GM21528 (cell line): Measurements from ENCODE around the gene SPEN.
"Not testable (repeated sequence)": the region's sequence is repeated elsewhere in the genome, so short reads cannot be mapped to it uniquely, and the experiment has no call there.

Experiments used
- ATAC-seq: cut with Tn5 transposase; IDR thresholded peaks from one replicate; pipeline ENCODE4 v1.9.1; 2021; ENCODE audit warnings: mild to moderate bottlenecking, moderate library complexity; ENCODE audit not compliant: unreplicated experiment, low FRiP score

Gene SPEN

DNA sequence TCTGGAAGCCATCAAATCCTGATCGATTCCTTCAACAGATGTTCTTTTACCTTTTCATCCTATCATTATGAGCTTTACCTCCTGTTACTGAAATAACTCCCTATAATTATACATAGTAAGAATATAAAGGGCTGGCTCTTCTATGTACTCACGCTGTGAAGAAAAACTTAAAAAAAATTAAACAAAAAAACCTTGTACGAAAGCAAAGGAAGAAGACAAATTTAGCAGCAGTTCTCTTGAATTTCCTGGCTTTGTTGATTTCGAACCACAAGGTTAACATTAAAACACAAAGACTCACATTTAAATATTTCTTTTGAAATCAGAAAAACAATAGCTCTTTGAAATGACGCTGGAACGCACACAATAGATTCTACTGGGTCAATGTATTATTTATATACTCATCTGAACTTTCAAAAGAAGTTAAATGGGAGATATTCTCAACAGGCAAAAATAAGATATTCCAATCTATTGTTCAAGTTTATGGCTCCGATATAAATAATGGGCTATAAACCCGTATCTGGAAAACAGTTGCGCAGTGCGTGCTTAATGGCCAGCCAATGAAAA, 13.6 kb upstream of the SPEN start:
- ATAC-seq = no peak

- ATAC-seq = peak; percentile 46
These were observed 12.9 kb upstream of the SPEN start for GRCh38 chr1:15834406-15835204.

DNA sequence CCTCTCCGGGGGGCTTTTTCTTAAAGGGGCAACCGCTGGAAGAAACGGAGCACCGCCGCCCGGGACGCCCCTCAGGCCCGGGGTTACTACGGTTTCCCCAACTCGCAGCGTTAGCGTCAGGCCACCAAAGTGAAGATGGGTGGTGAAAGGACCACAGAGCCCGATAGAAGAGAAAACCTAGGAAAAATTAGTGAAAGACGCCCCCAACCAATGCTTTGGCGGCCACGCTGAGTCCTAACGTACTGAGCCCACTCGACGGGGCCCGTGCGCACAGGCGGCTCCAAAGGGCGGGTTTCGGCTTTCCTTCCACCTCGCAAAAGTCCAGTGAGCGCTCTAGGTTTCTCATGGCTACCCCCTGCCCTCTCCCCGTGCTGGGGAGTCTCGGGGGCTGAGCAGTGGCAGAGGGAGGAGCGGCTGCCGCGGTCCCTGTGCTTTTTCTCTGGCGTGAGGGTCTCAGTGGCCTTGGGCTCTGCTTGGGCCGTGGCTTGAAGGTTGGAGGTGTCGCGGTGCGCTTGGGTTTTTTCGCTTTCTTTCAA, 12.2 kb upstream of the SPEN start:
- peak; percentile 12 for ATAC-seq

DNA sequence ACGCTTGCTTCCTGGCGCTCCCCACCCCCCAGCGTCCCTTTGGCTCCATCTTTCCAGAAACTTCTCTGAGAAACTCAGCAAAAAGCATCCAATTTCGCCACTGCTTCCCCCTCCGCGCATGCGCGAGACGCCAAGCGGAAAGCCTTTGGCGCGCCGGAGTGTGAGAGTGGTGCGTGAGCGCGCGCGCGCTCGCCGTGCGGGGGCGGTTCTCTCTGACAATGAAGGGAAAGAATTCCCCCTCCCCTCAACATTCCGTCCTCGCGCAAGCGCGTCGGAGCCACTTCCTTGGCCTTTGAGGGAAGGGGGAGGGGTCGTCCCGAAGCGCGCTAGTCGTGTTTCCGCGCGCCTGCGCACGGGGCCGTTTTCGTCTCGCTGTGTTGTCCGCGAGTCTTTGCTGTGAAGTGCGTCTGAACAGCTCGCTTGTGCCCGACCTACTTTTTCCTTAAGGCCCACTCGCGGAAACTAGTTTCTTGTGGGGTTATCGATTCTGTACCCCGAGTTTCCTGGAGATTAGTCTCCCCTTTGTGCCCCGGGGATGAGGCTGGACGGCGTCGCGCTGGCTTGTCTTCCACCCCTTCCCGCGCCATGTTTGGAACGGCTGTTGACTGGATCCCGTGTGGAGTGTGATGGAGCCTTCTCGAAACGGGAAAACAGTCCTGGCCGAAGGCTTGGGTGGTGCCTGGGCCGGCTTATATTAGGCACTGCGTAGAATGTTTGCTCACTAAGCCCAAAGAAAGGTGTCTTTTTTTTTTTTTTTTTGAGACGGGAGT, 11.6 kb upstream of the SPEN start:
- peak; percentile 42 for ATAC-seq

GRCh38 chr1:15836511-15836771, 11.1 kb upstream of the SPEN start:
- not testable (repeated sequence) for ATAC-seq

DNA sequence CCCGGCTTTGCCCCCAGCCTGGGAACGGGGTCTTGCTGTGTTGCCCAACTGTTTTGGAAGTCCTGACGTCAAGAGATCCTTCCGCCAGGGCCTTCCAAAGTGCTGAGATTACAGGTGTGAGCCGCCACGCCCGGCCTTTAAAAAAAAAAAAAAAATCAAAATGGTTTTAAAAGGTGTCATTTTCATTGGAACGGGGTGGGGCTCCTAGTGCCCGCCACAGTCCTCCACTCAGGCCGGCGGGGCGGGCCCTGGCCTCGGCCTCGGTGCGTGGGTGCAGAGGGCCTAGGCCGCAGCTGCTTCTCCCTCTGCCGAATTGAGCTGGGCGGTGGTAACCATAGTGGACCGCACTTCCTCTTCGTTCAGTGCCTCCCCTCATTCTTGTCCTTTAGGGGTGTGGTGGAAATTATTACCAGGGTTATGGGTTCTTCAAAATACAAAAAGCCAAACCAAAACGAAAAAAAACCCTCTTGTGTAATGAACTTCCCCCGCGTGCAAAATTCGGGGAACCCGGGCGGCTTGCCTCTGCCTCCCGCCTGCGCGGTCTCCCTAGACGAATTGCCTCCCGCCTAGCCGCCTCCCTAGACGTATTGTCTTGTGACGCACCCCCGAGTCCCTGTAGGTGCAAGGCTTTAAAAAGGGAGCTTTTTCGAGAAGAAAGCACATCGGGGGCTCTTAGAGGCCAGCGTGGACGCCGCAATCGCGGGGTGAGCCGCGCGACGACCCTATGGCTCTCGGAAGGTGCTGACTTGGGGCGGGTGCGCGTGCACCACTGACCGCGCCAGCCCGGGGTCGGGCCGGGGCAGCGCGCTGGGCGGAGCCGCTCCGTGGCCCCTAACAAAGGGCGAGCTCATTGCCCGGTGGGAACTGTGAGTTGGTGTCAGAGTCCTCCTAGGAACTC, 10.5 kb upstream of the SPEN start:
- ATAC-seq = no peak

DNA sequence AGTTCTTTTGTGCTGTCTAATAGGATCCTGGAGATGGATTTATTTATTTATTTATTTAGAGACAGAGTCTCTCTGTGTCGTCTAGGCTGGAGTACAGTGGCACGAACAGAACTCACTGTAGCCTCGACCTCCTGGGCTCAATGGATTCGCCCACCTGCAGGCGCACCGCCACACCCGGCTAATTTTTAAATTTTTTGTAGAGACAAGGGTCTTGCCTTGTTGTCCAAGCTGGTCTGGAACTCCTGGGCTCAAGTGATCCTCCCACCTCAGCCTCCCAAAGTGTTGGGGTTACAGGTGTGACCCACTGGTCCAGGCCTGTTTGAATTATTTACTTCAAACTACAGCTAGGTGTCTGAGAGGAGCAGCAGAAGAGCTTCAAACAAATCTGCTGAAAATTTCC, 9.6 kb upstream of the SPEN start:
- ATAC-seq = no peak

- ATAC-seq = no peak
These were observed 8.8 kb upstream of the SPEN start for GRCh38 chr1:15838721-15839120.

DNA sequence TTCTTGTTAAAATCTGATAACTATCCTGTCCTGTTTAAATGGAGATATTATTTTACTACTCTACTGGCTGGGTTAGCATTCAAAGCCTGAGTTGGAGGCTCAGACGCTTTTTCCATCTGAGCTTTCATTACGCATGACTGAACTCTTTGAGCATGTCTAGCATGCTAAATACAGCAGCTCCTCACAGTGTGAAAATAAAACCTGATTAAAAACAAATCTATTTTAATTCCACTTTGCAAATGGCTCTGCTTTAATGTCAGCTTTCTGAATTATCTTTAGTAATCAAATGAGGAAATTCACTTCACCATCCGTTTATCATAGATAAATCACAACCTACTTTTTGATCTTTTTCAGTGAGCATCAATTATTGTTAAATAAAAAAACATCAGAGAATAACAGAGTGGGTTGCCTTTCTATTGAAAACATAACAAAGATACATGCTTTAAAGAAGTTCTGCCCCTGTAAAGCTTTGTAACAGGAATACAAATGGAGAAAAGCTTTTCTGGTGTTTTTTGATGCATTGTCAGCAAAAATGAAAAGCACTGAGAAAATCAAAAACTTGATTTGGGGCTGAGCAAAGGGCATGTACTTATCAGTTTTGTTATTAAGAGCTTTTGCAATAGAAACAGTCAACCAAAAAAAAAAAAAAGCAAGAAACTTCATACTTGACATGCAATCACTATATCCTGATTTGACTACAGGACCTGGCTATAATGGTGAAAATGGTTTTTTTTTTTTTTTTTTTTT, 3.5 kb upstream of the SPEN start:
- no peak for ATAC-seq

GRCh38 chr1:15846056-15846455, 1.5 kb upstream of the SPEN start:
- ATAC-seq = not testable (repeated sequence)

DNA sequence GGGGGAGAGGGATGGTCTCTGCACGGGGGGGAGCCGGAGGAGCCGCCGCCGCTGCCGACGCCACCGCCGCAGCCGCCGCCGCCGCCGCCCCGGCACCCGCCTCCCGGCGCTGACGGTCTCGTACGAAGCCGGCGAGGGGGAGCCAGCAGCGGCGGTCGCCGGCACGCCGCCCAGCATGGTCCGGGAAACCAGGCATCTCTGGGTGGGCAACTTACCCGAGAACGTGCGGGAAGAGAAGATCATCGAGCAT, 311 bp downstream of the SPEN start:
- ATAC-seq = no peak

DNA sequence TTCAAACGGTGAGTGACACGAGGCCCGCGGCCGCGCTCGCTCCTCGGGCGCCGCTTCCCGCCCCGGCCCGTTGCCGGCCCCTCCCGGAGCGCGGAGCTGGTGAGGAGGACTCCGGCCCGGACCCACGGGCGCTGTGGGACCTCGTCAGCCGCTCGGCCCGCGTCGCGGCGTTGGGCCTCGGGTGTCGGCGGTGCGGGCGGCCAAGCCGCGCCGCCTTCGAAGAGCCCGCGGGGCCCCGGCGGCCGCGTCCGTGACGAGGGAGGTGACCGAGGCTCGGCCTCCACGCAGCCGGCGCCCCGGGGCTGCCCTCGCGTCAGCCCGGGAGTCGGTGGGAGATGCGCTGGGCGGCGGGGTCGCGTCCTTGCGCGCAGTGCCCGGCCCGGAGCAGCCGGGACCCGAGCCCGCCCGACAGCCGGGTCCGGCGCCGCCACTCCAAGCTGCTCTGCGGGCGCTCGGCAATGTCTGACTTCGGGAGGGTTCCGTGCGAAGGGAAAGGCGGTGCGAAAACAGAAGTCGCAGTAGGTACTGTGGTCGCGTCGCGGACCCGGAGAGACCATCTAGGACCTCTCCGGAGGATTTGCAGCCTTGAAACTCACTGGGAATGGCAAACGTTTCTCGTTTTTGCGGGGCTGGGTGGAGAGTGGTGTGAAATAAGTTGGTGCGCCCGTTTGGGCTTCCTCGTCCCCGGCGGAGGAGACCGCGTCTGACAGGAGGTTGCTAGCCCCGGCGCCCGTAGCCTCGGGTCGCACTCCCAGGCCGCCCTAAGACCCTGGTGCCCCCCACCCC, 829 bp downstream of the SPEN start:
- ATAC-seq = peak; percentile 16

DNA sequence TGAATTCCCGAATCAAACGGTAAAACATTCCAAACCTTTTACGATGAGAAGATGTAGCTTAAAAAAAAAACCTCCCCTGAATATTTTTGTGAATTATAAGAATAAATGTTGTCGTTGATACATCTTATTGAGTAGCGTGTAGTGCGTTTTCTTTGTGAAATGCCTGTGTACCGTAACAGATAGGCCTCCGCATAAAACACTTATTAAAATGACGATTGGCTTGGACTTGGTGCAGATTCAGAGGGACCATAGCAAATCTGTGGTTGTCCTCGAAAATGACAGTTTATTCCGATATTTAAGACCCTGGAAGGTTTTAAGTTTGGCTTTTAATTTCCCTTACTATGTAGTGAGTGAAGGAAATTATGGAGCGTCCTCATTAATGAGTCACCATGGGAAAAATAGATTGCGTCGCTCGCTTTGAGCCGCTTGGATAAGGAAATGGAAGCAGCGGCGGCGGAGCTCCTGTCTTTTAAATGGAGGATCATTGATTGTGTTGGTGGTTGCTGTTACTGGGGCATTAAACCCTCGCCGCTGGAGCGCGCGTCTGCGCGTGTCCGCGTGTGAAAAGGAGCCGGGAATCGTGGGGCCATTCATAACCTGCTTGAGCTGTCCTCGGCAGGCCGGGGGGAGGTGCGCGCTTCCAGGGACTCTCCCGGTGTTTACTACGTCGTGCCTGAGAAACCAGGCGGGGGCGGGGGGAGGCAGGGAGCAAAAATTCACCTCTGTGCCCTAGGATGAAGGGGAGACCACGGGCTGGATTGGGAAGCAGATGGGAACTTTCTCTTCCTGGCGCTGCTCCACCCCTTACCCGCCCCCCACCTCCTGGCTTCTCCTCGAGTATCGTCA, 1.6 kb downstream of the SPEN start:
- ATAC-seq = no peak

GRCh38 chr1:15849775-15850324, 2.3 kb downstream of the SPEN start:
- ATAC-seq = no peak

- no peak for ATAC-seq
These were observed 3.0 kb downstream of the SPEN start for GRCh38 chr1:15850471-15851001.

GRCh38 chr1:15851210-15852035, 3.9 kb downstream of the SPEN start:
- no peak for ATAC-seq
